IgD-negative memory B cell (primary cell): ENCODE measurements around the gene PRELP. TPM values are rescaled to one million over a fixed set of nuclear protein-coding genes. Genes with fewer than 3 reads are reported as not detected.

Experiments used
- polyA plus RNA-seq: library from polyadenylated mRNA; unstranded; fragments of 300-500 nt; fragmentation: Illumina TruSeq; gene quantifications from one replicate; pipeline ENCODE4 v1.2.3, GENCODE V29; 2021

The PRELP gene
- polyA plus RNA-seq, 1 donor from 2014 or later: not detected

Other genes with a start within 250 kb of the PRELP start
- 0.75 TPM for gene CHIT1, start 246.1 kb upstream of the PRELP start, polyA plus RNA-seq
- gene BTG2, start 170.3 kb upstream of the PRELP start, polyA plus RNA-seq: 202 TPM
- 0.28 TPM for gene FMOD, start 124.7 kb upstream of the PRELP start, polyA plus RNA-seq
- gene OPTC, start 18.3 kb downstream of the PRELP start, polyA plus RNA-seq: not detected
- gene ATP2B4, start 151.0 kb downstream of the PRELP start, polyA plus RNA-seq: 5.0 TPM